Measurements from ENCODE around the gene BAHCC1. TPM values are rescaled to one million over a fixed set of nuclear protein-coding genes. Genes with fewer than 3 reads are reported as not detected.

BAHCC1 gene
- total RNA-seq, 1 experiment from 2014 or later, result 74.2 TPM

GRCh38 chr17:81364278-81365147 lies 30.7 kb upstream of the BAHCC1 start:
- H3K9me3 ChIP-seq (ENCODE audit: low read depth, low read length, poor library complexity, severe bottlenecking), result no peaks in the 10 kb centered on the region
- no peaks in the 10 kb centered on the region for H3K27me3 ChIP-seq (replicated peaks; ENCODE audit: insufficient read depth, low read depth, low read length, poor library complexity)
- CTCF ChIA-PET, result no interaction called here
- no peaks in the 10 kb centered on the region for H3K36me3 ChIP-seq (ENCODE audit: insufficient read depth, low read length, poor library complexity, severe bottlenecking)
- H3K4me1 ChIP-seq (ENCODE audit: insufficient read depth, low read length, poor library complexity, severe bottlenecking), result peaks cover 16% of the 10 kb centered on the region
- no peak overlapping the region for H3K4me3 ChIP-seq (ENCODE audit: low read depth, low read length, poor library complexity, severe bottlenecking)
- DNase-seq (ENCODE audit: low spot score), result no peak
- H3K27ac ChIP-seq (ENCODE audit: low read depth, low read length, poor library complexity, severe bottlenecking), result no peak overlapping the region
- intact Hi-C loops (cut with micrococcal nuclease; ENCODE audit: unreplicated experiment), result loop anchor here (1.0 kb wide), 1 partner anchor 23 kb away; no protein-coding TSS in a partner anchor
- POLR2A ChIA-PET (ENCODE audit: low non-redundant PET), result interaction anchor here (0.6 kb wide), 1 partner anchor 18 kb away, joined by 4 read pairs; no protein-coding TSS in a partner anchor
- no TSS peak for BruUV-seq (replicated peaks)
- TF ChIP-seq CTCF (conservative IDR thresholded peaks at IDR 0.05; ENCODE audit: low read depth, low read length) (no peak), EZH2 (IDR thresholded peaks at IDR 0.05; ENCODE audit: borderline replicate concordance, low read depth, low read length, poor library complexity, severe bottlenecking) (no peak)

- POLR2A ChIA-PET (ENCODE audit: low non-redundant PET), result no interaction called here
Observed at GRCh38 chr17:81365148-81365600, 30.1 kb upstream of the BAHCC1 start.

More at GRCh38 chr17:81365148-81365600, 30.1 kb upstream of the BAHCC1 start:
- Histone ChIP-seq H3K27me3 (replicated peaks; ENCODE audit: insufficient read depth, low read depth, low read length, poor library complexity) (no peaks in the 10 kb centered on the region), H3K4me3 (ENCODE audit: low read depth, low read length, poor library complexity, severe bottlenecking) (peak overlapping the region; percentile 14), H3K9me3 (ENCODE audit: low read depth, low read length, poor library complexity, severe bottlenecking) (no peaks in the 10 kb centered on the region), H3K27ac (ENCODE audit: low read depth, low read length, poor library complexity, severe bottlenecking) (no peak overlapping the region), H3K36me3 (ENCODE audit: insufficient read depth, low read length, poor library complexity, severe bottlenecking) (no peaks in the 10 kb centered on the region), H3K4me1 (ENCODE audit: insufficient read depth, low read length, poor library complexity, severe bottlenecking) (peaks cover 15% of the 10 kb centered on the region)
- peak; percentile 63 for DNase-seq (ENCODE audit: low spot score)
- no TSS peak for BruUV-seq (replicated peaks)
- intact Hi-C loops (cut with micrococcal nuclease; ENCODE audit: unreplicated experiment), result loop anchor here (1.0 kb wide), 1 partner anchor 22 kb away; no protein-coding TSS in a partner anchor
- TF ChIP-seq CTCF (conservative IDR thresholded peaks at IDR 0.05; ENCODE audit: low read depth, low read length) (no peak), EZH2 (IDR thresholded peaks at IDR 0.05; ENCODE audit: borderline replicate concordance, low read depth, low read length, poor library complexity, severe bottlenecking) (no peak)
- CTCF ChIA-PET, result no interaction called here
